CD4-positive, alpha-beta T cell treated with Interleukin-17A for 1 hour (primary cell): ENCODE measurements around the gene SLC26A5.
"Not testable (repeated sequence)": the region's sequence is repeated elsewhere in the genome, so short reads cannot be mapped to it uniquely, and the experiment has no call there.

Source experiments
- DNase-seq: peaks from one replicate; pipeline ENCODE4 v3.0.0-alpha.2; 2020

Gene SLC26A5

GRCh38 chr7:103446049-103446520 lies at the start of gene SLC26A5:
Gene SLC26A5, minus strand, starts transcription at chr7:103446207. Its CDS starts 24,693 bp downstream, at chr7:103421514.
- no peak for DNase-seq

GRCh38 chr7:103487419-103487818 lies 41.4 kb upstream of the SLC26A5 start:
- no peak for DNase-seq

- DNase-seq = not testable (repeated sequence)
Observed at GRCh38 chr7:103486873-103487272, 40.9 kb upstream of the SLC26A5 start.

- DNase-seq = no peak
Observed at GRCh38 chr7:103480771-103481170, 34.8 kb upstream of the SLC26A5 start.

GRCh38 chr7:103474956-103475355 lies 28.9 kb upstream of the SLC26A5 start:
- no peak for DNase-seq

GRCh38 chr7:103469095-103469948 lies 23.3 kb upstream of the SLC26A5 start:
- no peak for DNase-seq

- DNase-seq = no peak
Observed at GRCh38 chr7:103466814-103467213, 20.8 kb upstream of the SLC26A5 start.

GRCh38 chr7:103462358-103462757 lies 16.4 kb upstream of the SLC26A5 start:
- DNase-seq = no peak

GRCh38 chr7:103447073-103447960 lies 1.3 kb upstream of the SLC26A5 start:
- DNase-seq = peak; percentile 24

- DNase-seq = no peak
Observed at GRCh38 chr7:103445228-103446048, 569 bp downstream of the SLC26A5 start.

- no peak for DNase-seq
Observed at GRCh38 chr7:103439661-103440060, 6.3 kb downstream of the SLC26A5 start.

- DNase-seq = no peak
Observed at GRCh38 chr7:103437623-103438022, 8.4 kb downstream of the SLC26A5 start.

- DNase-seq = no peak
Observed at GRCh38 chr7:103432712-103433111, 13.3 kb downstream of the SLC26A5 start.

- DNase-seq = no peak
Observed at GRCh38 chr7:103425177-103425576, 20.8 kb downstream of the SLC26A5 start.

- DNase-seq = no peak
Observed at GRCh38 chr7:103423467-103424179, 22.4 kb downstream of the SLC26A5 start.

GRCh38 chr7:103420857-103421384 lies 25.1 kb downstream of the SLC26A5 start:
- DNase-seq = no peak

- DNase-seq = no peak
Observed at GRCh38 chr7:103418241-103418640, 27.8 kb downstream of the SLC26A5 start.

- DNase-seq = no peak
Observed at GRCh38 chr7:103413407-103413806, 32.6 kb downstream of the SLC26A5 start.

- no peak for DNase-seq
Observed at GRCh38 chr7:103412151-103412550, 33.9 kb downstream of the SLC26A5 start.

- DNase-seq = not testable (repeated sequence)
Observed at GRCh38 chr7:103405789-103406613, 40.0 kb downstream of the SLC26A5 start.

GRCh38 chr7:103399687-103400086 lies 46.3 kb downstream of the SLC26A5 start:
- not testable (repeated sequence) for DNase-seq
